HG03095 (cell line): ENCODE data around the gene RNF123.

Source experiments
- ATAC-seq: cut with Tn5 transposase; IDR thresholded peaks from one replicate; pipeline ENCODE4 v1.9.1; 2021; ENCODE audit warnings: moderate library complexity; ENCODE audit not compliant: unreplicated experiment

The RNF123 gene

GRCh38 chr3:49657208-49657915 is 32.0 kb upstream of the RNF123 start:
- no peak for ATAC-seq

GRCh38 chr3:49658711-49659110 is 30.6 kb upstream of the RNF123 start:
- ATAC-seq = no peak

GRCh38 chr3:49659756-49660155 is 29.6 kb upstream of the RNF123 start:
- no peak for ATAC-seq

GRCh38 chr3:49661281-49661680 is 28.1 kb upstream of the RNF123 start:
- ATAC-seq = no peak

- no peak for ATAC-seq
Measured at GRCh38 chr3:49662021-49662420, 27.3 kb upstream of the RNF123 start.

GRCh38 chr3:49662720-49663413 is 26.5 kb upstream of the RNF123 start:
- no peak for ATAC-seq

GRCh38 chr3:49663831-49664230 is 25.5 kb upstream of the RNF123 start:
- no peak for ATAC-seq

GRCh38 chr3:49664300-49664699 is 25.1 kb upstream of the RNF123 start:
- ATAC-seq = no peak

- no peak for ATAC-seq
Measured at GRCh38 chr3:49665822-49666519, 23.4 kb upstream of the RNF123 start.

GRCh38 chr3:49666592-49666991 is 22.8 kb upstream of the RNF123 start:
- ATAC-seq = no peak

GRCh38 chr3:49667701-49668413 is 21.5 kb upstream of the RNF123 start:
- ATAC-seq = no peak

GRCh38 chr3:49668414-49668797 is 21.0 kb upstream of the RNF123 start:
- ATAC-seq = no peak

- no peak for ATAC-seq
Measured at GRCh38 chr3:49668861-49669260, 20.5 kb upstream of the RNF123 start.

GRCh38 chr3:49669352-49669751 is 20.0 kb upstream of the RNF123 start:
- ATAC-seq = no peak

GRCh38 chr3:49670940-49671290 is 18.4 kb upstream of the RNF123 start:
- no peak for ATAC-seq

GRCh38 chr3:49671291-49672288 is 17.8 kb upstream of the RNF123 start:
- ATAC-seq = no peak

GRCh38 chr3:49673121-49673714 is 16.1 kb upstream of the RNF123 start:
- ATAC-seq = peak; percentile 2

- peak; percentile 72 for ATAC-seq
Measured at GRCh38 chr3:49673715-49674496, 15.5 kb upstream of the RNF123 start, which contains the start of gene APEH. TSS of gene APEH (plus strand) at chr3:49674351. CDS start at chr3:49674402, 51 bp downstream.

GRCh38 chr3:49674497-49674983 is 14.8 kb upstream of the RNF123 start:
- peak; percentile 24 for ATAC-seq
